ENCODE results near the gene CFAP251.
"Not testable (repeated sequence)": the region's sequence is repeated elsewhere in the genome, so short reads cannot be mapped to it uniquely, and the experiment has no call there.

CFAP251 gene

DNA sequence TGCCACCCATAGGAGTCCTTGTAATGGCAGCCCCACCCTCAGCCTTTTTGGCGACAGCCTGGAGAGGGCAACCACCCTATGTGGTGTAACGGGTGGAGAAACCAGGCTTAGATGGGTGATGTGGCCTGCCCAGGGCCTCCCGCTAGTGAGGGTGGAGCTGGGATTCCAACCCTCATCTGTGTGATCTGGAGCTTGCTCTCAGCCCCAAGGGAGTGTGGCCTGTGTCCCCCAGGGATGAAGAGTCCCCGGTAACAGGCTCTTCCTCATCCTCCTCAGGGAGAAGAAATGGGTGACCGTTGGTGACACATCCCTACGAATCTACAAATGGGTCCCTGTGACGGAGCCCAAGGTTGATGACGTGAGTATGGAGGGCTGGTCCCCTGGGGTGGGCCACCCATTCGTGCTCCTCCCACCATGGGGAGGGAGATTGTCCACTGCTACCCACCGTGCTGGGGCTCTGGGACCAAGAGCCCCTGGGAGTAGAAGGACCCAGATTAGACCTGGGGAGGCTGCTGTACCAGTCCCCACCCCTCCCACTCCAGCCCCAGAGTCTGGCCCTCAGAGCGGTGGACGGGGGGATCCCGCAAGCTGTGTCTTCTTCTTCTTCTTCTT lies 112.1 kb downstream of the CFAP251 start:
- DNase-seq = no peak

- no peak for DNase-seq
Measured at GRCh38 chr12:122031342-122032216, 113.2 kb downstream of the CFAP251 start.

DNA sequence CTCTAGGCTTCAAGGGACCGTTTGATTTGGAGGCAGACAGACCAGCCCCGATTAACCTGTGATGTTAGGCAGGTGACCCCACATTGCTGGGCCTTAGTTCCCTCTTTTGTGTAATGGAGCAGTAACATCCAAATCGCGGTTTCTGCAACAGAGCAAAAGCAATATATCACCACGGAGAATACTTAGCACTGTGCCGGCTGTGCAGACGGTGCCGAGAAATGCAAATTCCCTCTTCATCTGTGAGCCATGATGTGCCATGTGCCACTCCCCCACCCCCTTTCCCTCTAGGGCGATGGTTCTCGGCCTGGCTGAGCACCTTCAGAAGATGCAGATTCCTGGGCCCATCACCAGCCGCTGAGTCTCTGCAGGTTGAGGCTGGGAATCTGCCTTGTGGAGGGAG lies 114.2 kb downstream of the CFAP251 start:
- no peak for DNase-seq

- DNase-seq = no peak
Measured at GRCh38 chr12:122035292-122035691, 116.9 kb downstream of the CFAP251 start.

GRCh38 chr12:122036153-122036552 lies 117.8 kb downstream of the CFAP251 start:
- no peak for DNase-seq

DNA sequence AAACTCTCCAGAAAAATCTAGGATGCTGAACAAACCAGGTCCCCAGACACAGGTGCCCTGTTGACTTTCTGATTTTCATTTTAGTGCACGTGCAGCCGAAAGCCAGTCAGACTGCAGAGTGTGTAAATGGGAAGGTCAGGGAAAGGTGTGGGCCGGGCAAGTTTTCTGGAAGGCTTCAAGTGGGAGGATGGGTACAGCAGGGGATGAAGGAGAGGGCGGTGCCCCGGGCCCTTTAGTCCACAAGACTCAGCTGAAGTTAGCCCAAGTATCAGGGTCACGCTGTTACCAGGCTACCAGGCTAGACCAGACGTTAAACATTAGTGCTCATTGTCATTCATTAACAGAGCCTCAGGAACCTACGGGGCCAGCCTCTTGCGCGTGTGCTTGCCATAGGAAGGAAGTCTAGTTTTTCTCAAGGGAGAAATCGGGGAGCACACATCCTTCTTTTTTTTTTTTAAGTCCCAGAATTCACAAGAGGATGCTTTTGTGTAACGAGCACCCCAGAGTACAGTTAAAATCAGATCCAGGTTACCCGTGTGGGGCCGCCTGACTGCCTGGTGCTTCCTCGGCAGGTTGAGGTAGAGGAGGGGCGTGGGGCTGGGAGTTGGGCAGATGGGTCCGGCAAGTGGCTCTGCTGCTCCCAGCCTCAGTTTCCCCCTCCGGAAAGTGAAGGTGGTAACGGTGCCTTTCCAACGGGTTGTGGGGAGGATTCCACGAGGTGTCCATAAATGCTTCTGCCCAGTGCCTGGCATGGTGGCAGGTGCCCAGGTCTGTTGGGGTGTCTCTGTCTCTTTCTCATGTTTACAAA lies 122.4 kb downstream of the CFAP251 start:
- no peak for DNase-seq

- not testable (repeated sequence) for DNase-seq
Measured at GRCh38 chr12:122041458-122041857, 123.1 kb downstream of the CFAP251 start.

DNA sequence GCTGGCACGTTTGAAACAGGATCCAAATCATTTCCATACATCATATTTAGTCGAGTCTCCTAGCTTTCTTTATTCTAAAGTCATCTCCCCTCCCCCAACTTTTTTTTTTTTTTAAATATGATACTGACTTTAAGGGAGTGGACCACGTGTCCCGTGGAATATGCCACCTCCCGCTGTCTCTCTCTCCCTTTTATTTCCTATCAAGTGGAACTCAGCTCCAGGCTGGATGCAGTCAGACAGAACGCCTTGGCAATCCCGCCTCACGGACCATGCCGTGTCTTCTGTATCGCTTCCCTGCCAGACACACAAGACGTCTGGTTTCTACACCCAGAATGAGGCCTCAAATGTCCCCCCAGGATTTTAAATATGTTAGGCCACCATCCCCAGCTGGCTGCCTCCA lies 124.5 kb downstream of the CFAP251 start:
- DNase-seq = no peak

DNA sequence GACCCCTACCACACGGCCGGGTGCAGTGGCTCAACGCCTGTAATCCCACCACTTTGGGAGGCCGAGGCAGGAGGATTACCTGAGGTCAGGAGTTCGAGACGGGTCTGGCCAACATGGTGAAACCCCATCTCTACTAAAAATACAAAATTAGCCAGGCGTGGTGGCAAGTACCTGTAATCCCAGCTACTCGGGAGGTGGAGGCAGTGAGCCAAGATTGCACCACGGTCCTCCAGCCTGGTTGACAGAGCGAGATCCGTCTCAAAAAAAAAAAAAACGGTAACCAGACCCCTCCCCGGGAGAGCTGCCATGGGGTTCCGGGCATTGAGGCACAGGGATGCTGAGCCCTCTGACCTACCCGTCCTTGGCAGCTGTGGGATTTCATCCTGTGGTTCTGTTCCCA lies 125.1 kb downstream of the CFAP251 start:
- no peak for DNase-seq

- DNase-seq = no peak
Measured at GRCh38 chr12:122045262-122045661, 126.9 kb downstream of the CFAP251 start.

DNA sequence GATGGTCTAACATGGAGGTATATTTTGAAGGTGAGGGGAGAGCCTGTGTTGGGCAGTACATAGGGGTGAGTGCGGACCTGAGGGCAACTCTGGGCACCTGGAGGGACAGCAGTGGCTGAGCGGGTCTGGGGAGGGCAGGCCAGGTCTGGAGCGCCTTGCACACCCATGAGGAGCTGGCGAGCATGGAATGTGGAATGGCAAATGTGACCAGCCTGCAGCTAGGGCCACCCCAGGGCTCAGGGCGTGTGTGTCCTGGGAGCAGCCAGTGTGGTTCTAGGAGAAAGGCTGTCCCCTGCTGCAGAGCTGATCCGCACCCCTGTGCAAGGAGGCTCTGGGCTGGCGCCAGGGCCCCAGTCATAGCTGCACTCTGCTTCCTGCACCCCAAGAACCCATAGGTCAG lies 127.8 kb downstream of the CFAP251 start:
- DNase-seq = no peak

DNA sequence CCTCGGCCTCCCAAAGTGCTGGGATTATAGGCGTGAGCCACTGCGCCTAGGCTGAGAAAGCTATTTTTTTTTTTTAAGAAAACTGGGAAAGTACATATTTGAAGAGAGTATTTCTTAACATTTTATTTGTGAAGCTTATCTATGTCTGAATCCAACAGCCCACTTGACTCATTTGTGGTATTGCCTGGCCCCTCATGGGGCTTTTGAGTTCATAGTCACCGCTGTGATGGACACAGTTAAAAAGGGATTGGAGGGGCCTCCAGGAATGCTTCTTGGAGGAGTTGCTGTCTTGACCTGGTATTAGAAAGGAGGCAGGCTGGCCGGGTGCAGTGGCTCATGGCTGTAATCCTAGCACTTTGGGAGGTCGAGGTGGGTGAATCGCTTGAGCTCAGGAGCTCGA lies 129.8 kb downstream of the CFAP251 start:
- no peak for DNase-seq

DNA sequence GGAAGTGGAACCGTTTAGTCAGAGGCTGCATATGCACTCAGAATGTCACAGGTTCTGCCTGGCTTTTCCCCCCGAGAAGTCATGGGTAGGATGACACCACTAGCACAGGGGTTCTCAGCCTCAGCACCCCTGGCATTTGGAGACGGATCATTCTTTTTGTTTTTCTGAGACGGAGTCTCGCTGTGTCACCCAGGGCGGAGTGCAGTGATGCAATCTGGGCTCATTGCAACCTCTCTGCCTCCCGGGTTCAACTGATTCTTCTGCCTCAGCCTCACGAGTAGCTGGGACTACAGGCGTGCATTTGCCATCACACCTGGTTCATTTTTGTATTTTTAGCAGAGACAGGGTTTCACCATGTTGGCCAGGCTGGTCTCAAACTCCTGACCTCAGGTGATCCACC lies 131.4 kb downstream of the CFAP251 start:
- no peak for DNase-seq

- no peak for DNase-seq
Measured at GRCh38 chr12:122050706-122051105, 132.3 kb downstream of the CFAP251 start.

DNA sequence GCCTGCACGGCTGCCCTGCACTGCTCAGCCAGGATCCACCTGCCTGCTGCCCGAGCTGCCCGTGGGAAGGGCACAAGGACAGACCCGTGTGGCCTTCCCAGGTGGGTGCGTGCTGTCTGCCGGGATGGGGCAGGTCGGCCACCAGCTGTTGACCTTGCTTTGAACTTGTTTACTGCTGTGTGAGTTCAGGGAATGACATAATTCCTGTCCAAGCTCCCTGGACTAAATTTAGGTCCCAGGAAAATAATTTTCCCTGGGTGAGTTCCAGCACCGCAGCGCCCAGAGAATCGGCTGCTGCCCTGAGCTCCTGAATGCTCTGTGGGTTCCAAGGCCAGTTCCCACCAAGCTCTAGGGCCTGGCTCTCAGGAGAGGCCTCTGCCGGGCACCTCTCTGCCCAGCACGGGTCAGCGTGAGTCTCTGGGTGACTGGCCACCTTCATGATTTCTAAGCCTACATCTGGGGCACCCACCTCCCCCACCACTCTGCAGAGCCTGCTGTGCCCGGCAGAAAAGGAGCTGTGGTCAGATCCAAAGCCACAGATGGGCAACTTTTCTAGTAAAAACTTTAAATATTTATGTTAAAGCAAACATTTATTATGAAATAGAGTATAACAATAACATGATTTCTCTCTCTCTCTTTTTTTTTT lies 133.0 kb downstream of the CFAP251 start:
- no peak for DNase-seq

DNA sequence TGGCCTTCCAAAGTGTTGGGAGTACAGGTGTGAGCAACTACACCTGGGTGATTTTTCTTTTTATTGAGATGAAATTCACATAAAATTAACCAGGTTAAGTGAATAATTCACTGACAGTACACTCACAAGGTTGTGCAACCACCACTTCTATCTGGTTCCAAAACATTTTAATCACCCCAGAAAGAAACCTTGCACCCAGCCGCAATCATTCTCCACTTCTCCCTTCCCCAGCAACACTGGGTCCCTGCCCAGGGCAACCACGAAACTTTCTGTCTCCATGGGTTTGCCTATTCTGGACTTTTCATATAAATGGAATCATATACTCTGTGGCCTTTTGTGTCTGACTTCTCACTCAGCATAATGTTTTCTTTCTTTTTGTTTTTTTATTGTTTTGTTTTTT lies 133.9 kb downstream of the CFAP251 start:
- no peak for DNase-seq
